Measurements from ENCODE around the gene MLXIP. TPM values are rescaled to one million over a fixed set of nuclear protein-coding genes. Genes with fewer than 3 reads are reported as not detected.

The MLXIP gene
- total RNA-seq, 1 experiment from 2014 or later: 16.9 TPM

GRCh38 chr12:122182887-122183587 lies 104.5 kb downstream of the MLXIP start, which contains the start of gene LRRC43:
LRRC43 (plus strand) TSS chr12:122183123; CDS start chr12:122183145, 22 bp downstream.
- in situ Hi-C loops (cut with HindIII; ENCODE audit: low pct_unique_long_range_greater_than_20kb, low sequenced_read_pairs): no loop called here
- no peak for DNase-seq (ENCODE audit: low read depth, low spot score)

GRCh38 chr12:122183588-122183940 lies 105.0 kb downstream of the MLXIP start:
- no peak for DNase-seq (ENCODE audit: low read depth, low spot score)
- in situ Hi-C loops (cut with HindIII; ENCODE audit: low pct_unique_long_range_greater_than_20kb, low sequenced_read_pairs): no loop called here

- no peak for DNase-seq (ENCODE audit: low read depth, low spot score)
- in situ Hi-C loops (cut with HindIII; ENCODE audit: low pct_unique_long_range_greater_than_20kb, low sequenced_read_pairs): no loop called here
Measured at GRCh38 chr12:122184517-122184916, 106.0 kb downstream of the MLXIP start.

GRCh38 chr12:122185079-122185478 lies 106.5 kb downstream of the MLXIP start:
- DNase-seq (ENCODE audit: low read depth, low spot score): no peak
- in situ Hi-C loops (cut with HindIII; ENCODE audit: low pct_unique_long_range_greater_than_20kb, low sequenced_read_pairs): no loop called here

- no peak for DNase-seq (ENCODE audit: low read depth, low spot score)
- in situ Hi-C loops (cut with HindIII; ENCODE audit: low pct_unique_long_range_greater_than_20kb, low sequenced_read_pairs): no loop called here
Measured at GRCh38 chr12:122185494-122186082, 107.0 kb downstream of the MLXIP start.

- in situ Hi-C loops (cut with HindIII; ENCODE audit: low pct_unique_long_range_greater_than_20kb, low sequenced_read_pairs): no loop called here
Measured at GRCh38 chr12:122187466-122187865, 108.9 kb downstream of the MLXIP start.

GRCh38 chr12:122189626-122190475 lies 111.3 kb downstream of the MLXIP start:
- DNase-seq (ENCODE audit: low read depth, low spot score): no peak
- in situ Hi-C loops (cut with HindIII; ENCODE audit: low pct_unique_long_range_greater_than_20kb, low sequenced_read_pairs): no loop called here

More at GRCh38 chr12:122187466-122187865, 108.9 kb downstream of the MLXIP start:
- no peak for DNase-seq (ENCODE audit: low read depth, low spot score)

GRCh38 chr12:122190842-122191668 lies 112.5 kb downstream of the MLXIP start:
- peak; percentile 73 for DNase-seq (ENCODE audit: low read depth, low spot score)
- in situ Hi-C loops (cut with HindIII; ENCODE audit: low pct_unique_long_range_greater_than_20kb, low sequenced_read_pairs): no loop called here

GRCh38 chr12:122192441-122192840 lies 113.9 kb downstream of the MLXIP start:
- no peak for DNase-seq (ENCODE audit: low read depth, low spot score)
- in situ Hi-C loops (cut with HindIII; ENCODE audit: low pct_unique_long_range_greater_than_20kb, low sequenced_read_pairs): no loop called here

- DNase-seq (ENCODE audit: low read depth, low spot score): no peak
- in situ Hi-C loops (cut with HindIII; ENCODE audit: low pct_unique_long_range_greater_than_20kb, low sequenced_read_pairs): no loop called here
Measured at GRCh38 chr12:122194804-122195203, 116.2 kb downstream of the MLXIP start.

- DNase-seq (ENCODE audit: low read depth, low spot score): no peak
- in situ Hi-C loops (cut with HindIII; ENCODE audit: low pct_unique_long_range_greater_than_20kb, low sequenced_read_pairs): no loop called here
Measured at GRCh38 chr12:122195405-122195804, 116.8 kb downstream of the MLXIP start.

Other genes with a start within 250 kb of the MLXIP start
- gene HPD, start 219.9 kb upstream of the MLXIP start, total RNA-seq (2014; rRNA removed; shearing (Covaris generic)): not detected in 2 replicates
- 75.9 and 95.1 TPM in 2 replicates for gene PSMD9, start 190.0 kb upstream of the MLXIP start, total RNA-seq (2014; rRNA removed; shearing (Covaris generic))
- gene CFAP251, start 160.2 kb upstream of the MLXIP start, total RNA-seq (2014; rRNA removed; shearing (Covaris generic)): 3.3 and 5.3 TPM in 2 replicates
- 11.7 and 14.4 TPM in 2 replicates for gene BCL7A, start 56.9 kb upstream of the MLXIP start, total RNA-seq (2014; rRNA removed; shearing (Covaris generic))
- gene IL31, start 95.5 kb downstream of the MLXIP start, total RNA-seq (2014; rRNA removed; shearing (Covaris generic)): not detected in 2 replicates
- not detected in 2 replicates for gene LRRC43, start 104.4 kb downstream of the MLXIP start, total RNA-seq (2014; rRNA removed; shearing (Covaris generic))
- 0.05 and 0.21 TPM in 2 replicates for gene B3GNT4, start 125.0 kb downstream of the MLXIP start, total RNA-seq (2014; rRNA removed; shearing (Covaris generic))
- gene DIABLO, start 147.3 kb downstream of the MLXIP start, total RNA-seq (2014; rRNA removed; shearing (Covaris generic)): 72.1 and 85.1 TPM in 2 replicates
- gene VPS33A, start 187.7 kb downstream of the MLXIP start, total RNA-seq (2014; rRNA removed; shearing (Covaris generic)): 27.5 and 36.5 TPM in 2 replicates

Measured in SK-MEL-5 (cell line).